GM21529 (cell line): ENCODE measurements around the gene ROR1.
"Not testable (repeated sequence)": the region's sequence is repeated elsewhere in the genome, so short reads cannot be mapped to it uniquely, and the experiment has no call there.

Source experiments
- ATAC-seq: cut with Tn5 transposase; IDR thresholded peaks from one replicate; pipeline ENCODE4 v1.9.1; 2021; ENCODE audit not compliant: unreplicated experiment

ROR1 gene

GRCh38 chr1:64200064-64200463 lies 426.2 kb downstream of the ROR1 start:
- no peak for ATAC-seq

DNA sequence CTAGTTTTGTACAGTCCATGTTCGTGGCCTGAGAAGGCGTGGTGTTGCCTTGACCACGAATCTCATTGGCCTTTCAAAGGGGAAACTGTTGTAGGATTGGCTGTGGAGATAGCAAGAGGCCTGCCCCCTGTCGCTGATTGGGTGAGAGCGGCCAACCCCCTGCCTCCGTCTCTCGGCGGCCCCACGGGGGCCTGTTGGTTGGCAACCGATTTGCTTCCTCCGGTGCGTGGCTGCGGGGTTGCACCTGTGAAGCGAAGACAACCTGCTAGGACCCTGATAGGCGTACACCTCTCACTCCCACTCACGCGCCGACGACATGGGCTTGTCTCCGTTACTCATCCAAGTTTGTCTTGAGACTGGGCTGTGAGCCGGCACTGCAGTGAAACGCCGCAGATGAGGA lies 429.6 kb downstream of the ROR1 start, which contains the start of gene UBE2U:
Gene UBE2U (plus strand): TSS at position 204 of the 400 bp plus-strand sequence. CDS start 428 bp downstream, outside the sequence.
- no peak for ATAC-seq

GRCh38 chr1:64209221-64209620 lies 435.4 kb downstream of the ROR1 start:
- no peak for ATAC-seq

GRCh38 chr1:64212031-64212430 lies 438.2 kb downstream of the ROR1 start:
- no peak for ATAC-seq

GRCh38 chr1:64215576-64215975 lies 441.8 kb downstream of the ROR1 start:
- no peak for ATAC-seq

DNA sequence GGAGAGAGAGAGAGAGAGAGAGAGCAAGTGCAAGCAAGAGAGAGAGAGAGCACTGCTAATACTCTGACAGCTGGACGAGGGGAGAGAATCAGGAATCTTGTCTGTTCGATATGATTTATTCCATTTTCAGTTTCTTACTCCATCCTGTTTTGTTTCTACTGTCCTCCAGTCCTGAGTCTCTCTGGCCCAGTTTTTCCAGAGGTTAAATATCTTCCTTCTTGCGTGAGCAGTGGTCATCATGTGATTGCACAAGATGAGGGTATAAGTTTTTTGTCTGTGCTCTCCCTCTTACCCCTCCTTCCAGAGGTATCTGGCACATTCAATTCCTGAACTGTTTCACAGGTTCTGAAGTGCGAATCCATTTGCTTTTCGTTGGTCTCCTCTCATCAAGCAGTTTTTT lies 446.4 kb downstream of the ROR1 start:
- no peak for ATAC-seq

- peak; percentile 70 for ATAC-seq
Observed at GRCh38 chr1:64223329-64224151, 449.7 kb downstream of the ROR1 start.

DNA sequence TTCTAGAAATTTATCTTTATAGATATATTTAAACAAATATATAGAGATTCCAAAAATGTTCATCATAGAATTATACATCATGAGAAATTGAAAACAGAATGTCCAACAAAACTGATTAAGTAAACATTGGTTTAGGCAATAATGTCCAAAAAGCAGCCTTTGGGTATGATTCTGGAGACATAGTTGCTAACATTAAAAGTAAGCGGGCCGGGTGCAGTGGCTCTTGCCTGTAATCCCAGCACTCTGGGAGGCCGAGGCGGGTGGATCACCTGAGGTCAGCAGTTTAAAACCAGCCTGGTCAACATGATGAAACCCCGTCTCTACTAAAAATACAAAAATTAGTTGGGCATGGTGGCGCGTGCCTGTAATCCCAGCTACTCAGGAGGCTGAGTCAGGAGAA lies 450.4 kb downstream of the ROR1 start:
- ATAC-seq = not testable (repeated sequence)

GRCh38 chr1:64228167-64228957 lies 454.5 kb downstream of the ROR1 start:
- no peak for ATAC-seq

GRCh38 chr1:64229307-64229706 lies 455.5 kb downstream of the ROR1 start:
- no peak for ATAC-seq
